Suprapubic skin (tissue), 3 donors: Measurements from ENCODE around the gene NEAT1.

Experiments
- CTCF ChIP-seq, 2 donors: fragments of 200-600 bp in 1 of 2; fragments of 450-650 bp in 1 of 2; sonication (generic) in 1 of 2; IDR thresholded peaks; one replicate each; pipeline ENCODE4 v1.5.1; 2016 to 2019; ENCODE audit warnings: antibody characterized with exemption in 2 of 2, mild to moderate bottlenecking in 1 of 2, moderate library complexity in 1 of 2
- POLR2A ChIP-seq, 2 donors: fragments of 450-650 bp; IDR thresholded peaks; one replicate each; pipeline ENCODE4 v1.6.1; 2017; ENCODE audit warnings: antibody characterized with exemption in 2 of 2, mild to moderate bottlenecking in 2 of 2, moderate library complexity in 2 of 2

- TF ChIP-seq CTCF (IDR thresholded peaks at IDR 0.05) (no peak), POLR2A (IDR thresholded peaks at IDR 0.05) (no peak)
Observed at GRCh38 chr11:65375012-65375411, 47.6 kb upstream of the NEAT1 start.
